ENCODE data around the gene RNF157. TPM values are rescaled to one million over a fixed set of nuclear protein-coding genes. Genes with fewer than 3 reads are reported as not detected.
"Not testable (repeated sequence)": the region's sequence is repeated elsewhere in the genome, so short reads cannot be mapped to it uniquely, and the experiment has no call there.

RNF157 gene
- polyA plus RNA-seq, 2 donors, result 0.20 to 0.44 TPM

GRCh38 chr17:76264755-76265623 lies 24.7 kb upstream of the RNF157 start, which contains the start of gene UBALD2:
Gene UBALD2, plus strand, starts transcription at chr17:76265348. Its CDS starts 158 bp downstream, at chr17:76265506.
- WGBS, 2 donors, result 0 to 1% methylated on average over 44 to 94 of the region's 94 CpGs
- no peaks in the 10 kb centered on the region for H3K9me3 ChIP-seq (ENCODE audit: control insufficient read depth in 2 of 2, insufficient read depth in 1 of 2, low read depth in 1 of 2, low read length in 1 of 2)
- peaks cover 0 to 14% of the 10 kb centered on the region in 2 donors for H3K4me1 ChIP-seq (ENCODE audit: control insufficient read depth in 2 of 2, insufficient read depth in 2 of 2, low read length in 1 of 2)
- peak within 1 kb of the TSS; percentile 92 to 95 for H3K27ac ChIP-seq (ENCODE audit: low read depth in 2 of 2, low read length in 1 of 2)
- H3K36me3 ChIP-seq (ENCODE audit: control insufficient read depth in 2 of 2, insufficient read depth in 2 of 2, low read length in 1 of 2), result peaks cover 0 to 4% of the 10 kb centered on the region in 2 donors
- H3K4me3 ChIP-seq (ENCODE audit: low read depth in 1 of 2, low read length in 2 of 2), result peak within 1 kb of the TSS; percentile 80 to 95
- H3K27me3 ChIP-seq (ENCODE audit: control insufficient read depth in 1 of 2, insufficient read depth in 2 of 2, low read length in 2 of 2), result no peaks in the 10 kb centered on the region

GRCh38 chr17:76264425-76264754 lies 24.1 kb upstream of the RNF157 start:
- H3K36me3 ChIP-seq (ENCODE audit: control insufficient read depth in 2 of 2, insufficient read depth in 2 of 2, low read length in 1 of 2), result peaks cover 0 to 4% of the 10 kb centered on the region in 2 donors
- H3K4me1 ChIP-seq (ENCODE audit: control insufficient read depth in 2 of 2, insufficient read depth in 2 of 2, low read length in 1 of 2), result peaks cover 0 to 12% of the 10 kb centered on the region in 2 donors
- no peaks in the 10 kb centered on the region for H3K27me3 ChIP-seq (ENCODE audit: control insufficient read depth in 1 of 2, insufficient read depth in 2 of 2, low read length in 2 of 2)
- no peaks in the 10 kb centered on the region for H3K9me3 ChIP-seq (ENCODE audit: control insufficient read depth in 2 of 2, insufficient read depth in 1 of 2, low read depth in 1 of 2, low read length in 1 of 2)
- no peak overlapping the region for H3K4me3 ChIP-seq (ENCODE audit: low read depth in 1 of 2, low read length in 2 of 2)
- 18 to 23% methylated on average over 9 of the region's 9 CpGs for WGBS, 2 donors
- H3K27ac ChIP-seq (ENCODE audit: low read depth in 2 of 2, low read length in 1 of 2), result peak overlapping the region; percentile 91 to 95

- 85 to 90% methylated on average over 5 of the region's 5 CpGs for WGBS, 2 donors
- Histone ChIP-seq H3K36me3 (ENCODE audit: control insufficient read depth in 2 of 2, insufficient read depth in 2 of 2, low read length in 1 of 2) (peaks cover 0 to under 1% of the 10 kb centered on the region in 2 donors), H3K27me3 (ENCODE audit: control insufficient read depth in 1 of 2, insufficient read depth in 2 of 2, low read length in 2 of 2) (no peaks in the 10 kb centered on the region), H3K27ac (ENCODE audit: low read depth in 2 of 2, low read length in 1 of 2) (peak overlapping the region; percentile 67 to 81), H3K4me1 (ENCODE audit: control insufficient read depth in 2 of 2, insufficient read depth in 2 of 2, low read length in 1 of 2) (peaks cover 0 to 7% of the 10 kb centered on the region in 2 donors), H3K9me3 (ENCODE audit: control insufficient read depth in 2 of 2, insufficient read depth in 1 of 2, low read depth in 1 of 2, low read length in 1 of 2) (no peaks in the 10 kb centered on the region), H3K4me3 (ENCODE audit: low read depth in 1 of 2, low read length in 2 of 2) (no peak overlapping the region)
Observed at GRCh38 chr17:76263896-76264295, 23.6 kb upstream of the RNF157 start.

DNA sequence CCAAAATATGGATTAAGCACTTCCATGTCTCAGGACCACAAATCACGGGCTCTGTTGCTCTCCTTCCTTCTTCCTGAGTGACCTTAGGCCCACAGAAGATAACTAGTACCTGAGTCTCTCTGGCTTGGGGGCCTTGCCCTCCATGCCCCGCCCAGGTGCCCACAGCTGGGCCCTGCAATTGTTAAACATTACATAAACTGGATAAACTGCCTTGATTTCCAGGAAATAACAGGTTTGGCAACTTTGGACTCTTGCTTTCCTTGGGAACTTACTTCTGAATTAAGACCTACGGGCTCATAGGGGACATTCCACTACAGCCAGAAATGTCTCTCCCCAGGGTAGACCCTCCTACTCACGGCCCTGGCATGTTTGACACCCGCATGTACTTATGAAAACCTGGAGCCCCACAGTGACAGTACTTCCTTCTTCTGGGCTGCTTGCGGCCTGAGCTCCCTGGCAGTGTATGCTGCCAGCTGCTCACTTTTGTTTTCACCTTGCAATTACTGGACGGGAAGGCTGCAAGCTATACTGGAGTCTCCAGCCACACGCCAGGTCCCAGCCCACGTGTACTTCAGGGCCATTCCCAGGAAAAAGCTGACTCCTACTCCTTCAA lies 22.5 kb upstream of the RNF157 start:
- H3K27me3 ChIP-seq (ENCODE audit: control insufficient read depth in 1 of 2, insufficient read depth in 2 of 2, low read length in 2 of 2), result no peaks in the 10 kb centered on the region
- peak overlapping the region; percentile 94 to 95 for H3K27ac ChIP-seq (ENCODE audit: low read depth in 2 of 2, low read length in 1 of 2)
- H3K4me1 ChIP-seq (ENCODE audit: control insufficient read depth in 2 of 2, insufficient read depth in 2 of 2, low read length in 1 of 2), result peaks cover 0 to 5% of the 10 kb centered on the region in 2 donors
- 35 to 39% methylated on average over 9 of the region's 9 CpGs for WGBS, 2 donors
- H3K9me3 ChIP-seq (ENCODE audit: control insufficient read depth in 2 of 2, insufficient read depth in 1 of 2, low read depth in 1 of 2, low read length in 1 of 2), result no peaks in the 10 kb centered on the region
- no peaks in the 10 kb centered on the region for H3K36me3 ChIP-seq (ENCODE audit: control insufficient read depth in 2 of 2, insufficient read depth in 2 of 2, low read length in 1 of 2)
- no peak overlapping the region for H3K4me3 ChIP-seq (ENCODE audit: low read depth in 1 of 2, low read length in 2 of 2)

- no peak overlapping the region for H3K4me3 ChIP-seq (ENCODE audit: low read depth in 1 of 2, low read length in 2 of 2)
- H3K27ac ChIP-seq (ENCODE audit: low read depth in 2 of 2, low read length in 1 of 2), result peak overlapping the region in 1 of 2 donors; percentile 94
- peaks cover 0 to 5% of the 10 kb centered on the region in 2 donors for H3K4me1 ChIP-seq (ENCODE audit: control insufficient read depth in 2 of 2, insufficient read depth in 2 of 2, low read length in 1 of 2)
- H3K27me3 ChIP-seq (ENCODE audit: control insufficient read depth in 1 of 2, insufficient read depth in 2 of 2, low read length in 2 of 2), result no peaks in the 10 kb centered on the region
- WGBS, 2 donors, result 87 to 88% methylated on average over 23 of the region's 23 CpGs
- H3K9me3 ChIP-seq (ENCODE audit: control insufficient read depth in 2 of 2, insufficient read depth in 1 of 2, low read depth in 1 of 2, low read length in 1 of 2), result no peaks in the 10 kb centered on the region
- H3K36me3 ChIP-seq (ENCODE audit: control insufficient read depth in 2 of 2, insufficient read depth in 2 of 2, low read length in 1 of 2), result no peaks in the 10 kb centered on the region
Observed at GRCh38 chr17:76261421-76262215, 21.3 kb upstream of the RNF157 start.

DNA sequence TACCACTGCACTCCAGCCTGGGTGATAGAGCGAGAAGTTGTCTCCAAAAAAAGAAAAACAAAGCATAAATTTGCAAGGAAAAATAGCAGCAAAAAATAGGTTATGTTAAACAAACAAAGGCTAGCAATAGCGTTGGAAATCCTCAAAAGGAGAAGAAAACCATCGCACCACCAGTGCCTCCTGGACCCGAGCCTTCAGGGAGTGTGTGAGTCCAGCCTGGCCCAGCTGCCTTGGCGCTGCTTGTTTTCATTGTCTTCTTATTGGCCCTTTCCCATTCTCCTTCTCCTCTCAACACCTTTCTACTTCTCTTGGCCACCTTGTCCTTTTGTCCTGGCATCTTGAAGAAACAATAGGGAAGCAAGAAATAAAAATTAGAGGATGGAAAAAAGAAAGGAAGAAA lies 20.4 kb upstream of the RNF157 start:
- no peaks in the 10 kb centered on the region for H3K9me3 ChIP-seq (ENCODE audit: control insufficient read depth in 2 of 2, insufficient read depth in 1 of 2, low read depth in 1 of 2, low read length in 1 of 2)
- H3K27me3 ChIP-seq (ENCODE audit: control insufficient read depth in 1 of 2, insufficient read depth in 2 of 2, low read length in 2 of 2), result no peaks in the 10 kb centered on the region
- H3K27ac ChIP-seq (ENCODE audit: low read depth in 2 of 2, low read length in 1 of 2), result peak overlapping the region in 1 of 2 donors; percentile 37
- H3K4me1 ChIP-seq (ENCODE audit: control insufficient read depth in 2 of 2, insufficient read depth in 2 of 2, low read length in 1 of 2), result peaks cover 0 to 5% of the 10 kb centered on the region in 2 donors
- WGBS, 2 donors, result 70 to 74% methylated on average over 5 of the region's 5 CpGs
- no peaks in the 10 kb centered on the region for H3K36me3 ChIP-seq (ENCODE audit: control insufficient read depth in 2 of 2, insufficient read depth in 2 of 2, low read length in 1 of 2)
- no peak overlapping the region for H3K4me3 ChIP-seq (ENCODE audit: low read depth in 1 of 2, low read length in 2 of 2)

DNA sequence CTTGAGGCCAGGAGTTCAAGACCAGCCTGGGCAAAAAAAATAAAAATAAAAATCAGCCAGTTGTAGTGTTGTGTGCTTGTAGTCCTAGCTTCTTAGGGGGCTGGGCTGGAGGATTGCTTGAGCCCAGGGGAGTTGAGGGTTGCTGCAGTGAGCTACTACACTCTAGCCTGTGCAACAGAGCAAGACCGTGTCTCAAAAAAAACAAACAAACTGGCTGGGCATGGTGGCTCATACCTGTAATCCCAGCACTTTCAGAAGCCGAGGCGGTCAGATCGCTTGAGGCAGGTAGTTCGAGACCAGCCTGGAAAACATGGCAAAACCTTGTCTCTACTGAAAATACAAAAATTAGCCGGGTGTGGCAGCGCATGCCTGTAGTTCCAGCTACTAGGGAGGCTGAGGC lies 19.9 kb upstream of the RNF157 start:
- H3K27me3 ChIP-seq (ENCODE audit: control insufficient read depth in 1 of 2, insufficient read depth in 2 of 2, low read length in 2 of 2), result no peaks in the 10 kb centered on the region
- H3K4me3 ChIP-seq (ENCODE audit: low read depth in 1 of 2, low read length in 2 of 2), result no peak overlapping the region
- peak overlapping the region in 1 of 2 donors; percentile 9 for H3K27ac ChIP-seq (ENCODE audit: low read depth in 2 of 2, low read length in 1 of 2)
- WGBS, 2 donors, result 89 to 90% methylated on average over 7 of the region's 7 CpGs
- no peaks in the 10 kb centered on the region for H3K36me3 ChIP-seq (ENCODE audit: control insufficient read depth in 2 of 2, insufficient read depth in 2 of 2, low read length in 1 of 2)
- no peaks in the 10 kb centered on the region for H3K9me3 ChIP-seq (ENCODE audit: control insufficient read depth in 2 of 2, insufficient read depth in 1 of 2, low read depth in 1 of 2, low read length in 1 of 2)
- peaks cover 0 to 5% of the 10 kb centered on the region in 2 donors for H3K4me1 ChIP-seq (ENCODE audit: control insufficient read depth in 2 of 2, insufficient read depth in 2 of 2, low read length in 1 of 2)

GRCh38 chr17:76256430-76257050 lies 16.2 kb upstream of the RNF157 start:
- H3K4me1 ChIP-seq (ENCODE audit: control insufficient read depth in 2 of 2, insufficient read depth in 2 of 2, low read length in 1 of 2); H3K27me3 ChIP-seq (ENCODE audit: control insufficient read depth in 1 of 2, insufficient read depth in 2 of 2, low read length in 2 of 2); H3K27ac ChIP-seq (ENCODE audit: low read depth in 2 of 2, low read length in 1 of 2); H3K9me3 ChIP-seq (ENCODE audit: control insufficient read depth in 2 of 2, insufficient read depth in 1 of 2, low read depth in 1 of 2, low read length in 1 of 2); H3K4me3 ChIP-seq (ENCODE audit: low read depth in 1 of 2, low read length in 2 of 2); H3K36me3 ChIP-seq (ENCODE audit: control insufficient read depth in 2 of 2, insufficient read depth in 2 of 2, low read length in 1 of 2): not testable (repeated sequence)
- WGBS, 2 donors, result 79 to 82% methylated on average over 19 of the region's 19 CpGs

DNA sequence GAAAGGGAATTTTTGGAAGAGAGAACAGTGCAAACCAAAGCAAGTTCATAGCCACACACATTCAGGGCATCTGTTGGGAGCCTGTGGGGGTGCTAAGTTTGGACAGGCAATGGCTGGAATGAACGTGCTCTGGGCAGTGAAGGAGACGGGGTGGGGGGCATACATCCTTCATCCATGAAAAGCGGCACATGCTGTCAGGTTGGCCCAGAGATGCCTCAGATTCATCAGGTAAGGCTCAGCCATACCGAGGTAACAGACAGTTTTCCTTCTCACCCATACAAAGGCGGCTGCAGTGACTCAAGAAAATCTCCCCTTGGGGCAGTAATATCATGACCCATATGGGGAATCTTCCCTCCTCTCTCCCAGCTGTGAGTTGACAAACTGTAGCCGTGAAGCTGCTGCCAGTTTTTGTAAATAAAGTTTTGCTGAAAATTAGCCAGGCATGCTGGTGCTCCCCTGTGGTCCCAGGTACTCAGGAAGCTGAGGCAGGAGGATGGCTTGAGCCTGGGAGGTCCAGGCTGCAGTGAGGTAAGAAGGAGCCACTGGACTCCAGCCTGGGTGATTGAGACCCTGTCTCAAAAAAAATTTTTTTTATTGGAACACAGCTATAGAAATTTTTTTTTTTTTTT lies 15.6 kb upstream of the RNF157 start:
- 62 to 80% methylated on average over 6 of the region's 6 CpGs for WGBS, 2 donors

More for the DNA sequence above, 15.6 kb upstream of the RNF157 start:
- H3K4me3 ChIP-seq (ENCODE audit: low read depth in 1 of 2, low read length in 2 of 2), result no peak overlapping the region
- H3K27ac ChIP-seq (ENCODE audit: low read depth in 2 of 2, low read length in 1 of 2), result no peak overlapping the region
- no peaks in the 10 kb centered on the region for H3K27me3 ChIP-seq (ENCODE audit: control insufficient read depth in 1 of 2, insufficient read depth in 2 of 2, low read length in 2 of 2)
- H3K4me1 ChIP-seq (ENCODE audit: control insufficient read depth in 2 of 2, insufficient read depth in 2 of 2, low read length in 1 of 2), result peaks cover 0 to 9% of the 10 kb centered on the region in 2 donors
- H3K36me3 ChIP-seq (ENCODE audit: control insufficient read depth in 2 of 2, insufficient read depth in 2 of 2, low read length in 1 of 2), result no peaks in the 10 kb centered on the region
- no peaks in the 10 kb centered on the region for H3K9me3 ChIP-seq (ENCODE audit: control insufficient read depth in 2 of 2, insufficient read depth in 1 of 2, low read depth in 1 of 2, low read length in 1 of 2)
